ENCODE data around the gene POLR1C.
A peak's percentile ranks its signal among the peaks of the same experiment; 100 is the strongest.
"Not testable (repeated sequence)": the region's sequence is repeated elsewhere in the genome, so short reads cannot be mapped to it uniquely, and the experiment has no call there.

Gene POLR1C

GRCh38 chr6:43516697-43517504 lies at the start of gene POLR1C, which contains the start of gene YIPF3:
POLR1C (plus strand) TSS chr6:43517089; CDS start chr6:43517110, 21 bp downstream.
YIPF3 (minus strand) TSS chr6:43516926; CDS start chr6:43516807, 119 bp downstream.
- peak; percentile 99 for DNase-seq

- DNase-seq: not testable (repeated sequence)
Observed at GRCh38 chr6:43467265-43467664, 49.6 kb upstream of the POLR1C start.

- no peak for DNase-seq
Observed at GRCh38 chr6:43467752-43468151, 49.1 kb upstream of the POLR1C start.

GRCh38 chr6:43468240-43468639 lies 48.6 kb upstream of the POLR1C start:
- no peak for DNase-seq

- no peak for DNase-seq
Observed at GRCh38 chr6:43468748-43469681, 47.9 kb upstream of the POLR1C start.

GRCh38 chr6:43469947-43470346 lies 46.9 kb upstream of the POLR1C start:
- no peak for DNase-seq

- DNase-seq: no peak
Observed at GRCh38 chr6:43471399-43471798, 45.5 kb upstream of the POLR1C start.

- no peak for DNase-seq
Observed at GRCh38 chr6:43472515-43472914, 44.4 kb upstream of the POLR1C start.

GRCh38 chr6:43475516-43475915 lies 41.4 kb upstream of the POLR1C start:
- no peak for DNase-seq

GRCh38 chr6:43476746-43477145 lies 40.1 kb upstream of the POLR1C start:
- DNase-seq: no peak

GRCh38 chr6:43477235-43478007 lies 39.5 kb upstream of the POLR1C start, which contains the start of gene TJAP1:
TJAP1 (plus strand) TSS chr6:43477570; CDS start chr6:43499002, 21,432 bp downstream.
- peak; percentile 88 for DNase-seq

- no peak for DNase-seq
Observed at GRCh38 chr6:43478008-43478372, 38.9 kb upstream of the POLR1C start.

- no peak for DNase-seq
Observed at GRCh38 chr6:43481075-43481474, 35.8 kb upstream of the POLR1C start.

- DNase-seq: no peak
Observed at GRCh38 chr6:43481591-43482236, 35.2 kb upstream of the POLR1C start.

- no peak for DNase-seq
Observed at GRCh38 chr6:43488667-43489276, 28.1 kb upstream of the POLR1C start.

- DNase-seq: no peak
Observed at GRCh38 chr6:43489277-43490072, 27.4 kb upstream of the POLR1C start.

- no peak for DNase-seq
Observed at GRCh38 chr6:43490523-43490939, 26.4 kb upstream of the POLR1C start.

- no peak for DNase-seq
Observed at GRCh38 chr6:43491750-43492661, 24.9 kb upstream of the POLR1C start.

GRCh38 chr6:43492673-43493072 lies 24.2 kb upstream of the POLR1C start:
- DNase-seq: no peak

GRCh38 chr6:43493230-43493629 lies 23.7 kb upstream of the POLR1C start:
- no peak for DNase-seq

Measured in NCI-H748 treated with DMSO at 0.1 percent for 48 hours (cell line).